ENCODE measurements around the gene EPHA3. TPM values are rescaled to one million over a fixed set of nuclear protein-coding genes. Genes with fewer than 3 reads are reported as not detected.

Gene EPHA3
- polyA plus RNA-seq, 1 donor from 2014 or later: 33.0 TPM

DNA sequence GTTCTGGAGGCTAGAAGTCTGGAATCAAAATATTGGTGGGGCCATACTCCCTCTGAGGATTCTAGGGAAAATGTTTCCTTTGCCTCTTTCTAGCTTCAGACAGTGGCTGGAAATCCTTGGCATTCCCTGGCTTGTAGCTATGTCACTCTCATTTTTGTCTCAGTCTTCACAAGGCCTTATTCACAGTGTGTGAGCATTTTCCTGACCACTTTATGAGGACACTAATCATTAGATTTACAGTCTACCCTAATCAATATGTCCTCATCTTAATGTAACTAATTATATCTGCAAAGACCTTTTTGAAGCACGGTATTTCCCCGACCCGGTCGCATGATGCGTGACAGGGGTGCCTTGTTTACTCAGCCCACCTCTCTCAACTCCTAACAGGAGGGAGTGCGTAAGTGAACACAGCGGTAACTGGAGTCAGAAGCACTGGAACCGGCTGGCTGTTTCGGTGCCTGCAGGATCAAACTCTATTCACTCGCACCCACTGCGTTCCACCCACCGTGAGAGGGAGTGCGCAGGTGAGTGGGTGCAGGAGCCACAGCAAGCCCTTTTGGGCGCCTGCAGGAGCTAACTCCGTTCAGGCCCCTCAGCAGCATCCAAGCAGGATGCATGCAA lies 155.0 kb downstream of the EPHA3 start:
- H3K9me2 ChIP-seq (ENCODE audit: insufficient read depth, low read length): no peaks in the 10 kb centered on the region
- TF ChIP-seq RAD21 (conservative IDR thresholded peaks at IDR 0.05): no peak
- no peak for TF ChIP-seq CTCF (IDR thresholded peaks at IDR 0.05; ENCODE audit: poor library complexity, severe bottlenecking)
- TF ChIP-seq EZH2 (IDR thresholded peaks at IDR 0.05; ENCODE audit: borderline replicate concordance, insufficient read depth, low read length, poor library complexity, severe bottlenecking): no peak
- TF ChIP-seq, protein P1, sequence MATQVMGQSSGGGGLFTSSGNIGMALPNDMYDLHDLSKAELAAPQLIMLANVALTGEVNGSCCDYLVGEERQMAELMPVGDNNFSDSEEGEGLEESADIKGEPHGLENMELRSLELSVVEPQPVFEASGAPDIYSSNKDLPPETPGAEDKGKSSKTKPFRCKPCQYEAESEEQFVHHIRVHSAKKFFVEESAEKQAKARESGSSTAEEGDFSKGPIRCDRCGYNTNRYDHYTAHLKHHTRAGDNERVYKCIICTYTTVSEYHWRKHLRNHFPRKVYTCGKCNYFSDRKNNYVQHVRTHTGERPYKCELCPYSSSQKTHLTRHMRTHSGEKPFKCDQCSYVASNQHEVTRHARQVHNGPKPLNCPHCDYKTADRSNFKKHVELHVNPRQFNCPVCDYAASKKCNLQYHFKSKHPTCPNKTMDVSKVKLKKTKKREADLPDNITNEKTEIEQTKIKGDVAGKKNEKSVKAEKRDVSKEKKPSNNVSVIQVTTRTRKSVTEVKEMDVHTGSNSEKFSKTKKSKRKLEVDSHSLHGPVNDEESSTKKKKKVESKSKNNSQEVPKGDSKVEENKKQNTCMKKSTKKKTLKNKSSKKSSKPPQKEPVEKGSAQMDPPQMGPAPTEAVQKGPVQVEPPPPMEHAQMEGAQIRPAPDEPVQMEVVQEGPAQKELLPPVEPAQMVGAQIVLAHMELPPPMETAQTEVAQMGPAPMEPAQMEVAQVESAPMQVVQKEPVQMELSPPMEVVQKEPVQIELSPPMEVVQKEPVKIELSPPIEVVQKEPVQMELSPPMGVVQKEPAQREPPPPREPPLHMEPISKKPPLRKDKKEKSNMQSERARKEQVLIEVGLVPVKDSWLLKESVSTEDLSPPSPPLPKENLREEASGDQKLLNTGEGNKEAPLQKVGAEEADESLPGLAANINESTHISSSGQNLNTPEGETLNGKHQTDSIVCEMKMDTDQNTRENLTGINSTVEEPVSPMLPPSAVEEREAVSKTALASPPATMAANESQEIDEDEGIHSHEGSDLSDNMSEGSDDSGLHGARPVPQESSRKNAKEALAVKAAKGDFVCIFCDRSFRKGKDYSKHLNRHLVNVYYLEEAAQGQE (IDR thresholded peaks at IDR 0.05; ENCODE audit: borderline replicate concordance): no peak
- TF ChIP-seq TAF1 (IDR thresholded peaks at IDR 0.05; ENCODE audit: low read depth): no peak
- no peak for TF ChIP-seq MXI1 (conservative IDR thresholded peaks at IDR 0.05; ENCODE audit: poor library complexity, severe bottlenecking)
- TF ChIP-seq EP300 (conservative IDR thresholded peaks at IDR 0.05; ENCODE audit: poor library complexity, severe bottlenecking): no peak
- no peak for TF ChIP-seq POLR2AphosphoS5 (IDR thresholded peaks at IDR 0.05)
- no peak for TF ChIP-seq SMC3 (conservative IDR thresholded peaks at IDR 0.05; ENCODE audit: poor library complexity)

DNA sequence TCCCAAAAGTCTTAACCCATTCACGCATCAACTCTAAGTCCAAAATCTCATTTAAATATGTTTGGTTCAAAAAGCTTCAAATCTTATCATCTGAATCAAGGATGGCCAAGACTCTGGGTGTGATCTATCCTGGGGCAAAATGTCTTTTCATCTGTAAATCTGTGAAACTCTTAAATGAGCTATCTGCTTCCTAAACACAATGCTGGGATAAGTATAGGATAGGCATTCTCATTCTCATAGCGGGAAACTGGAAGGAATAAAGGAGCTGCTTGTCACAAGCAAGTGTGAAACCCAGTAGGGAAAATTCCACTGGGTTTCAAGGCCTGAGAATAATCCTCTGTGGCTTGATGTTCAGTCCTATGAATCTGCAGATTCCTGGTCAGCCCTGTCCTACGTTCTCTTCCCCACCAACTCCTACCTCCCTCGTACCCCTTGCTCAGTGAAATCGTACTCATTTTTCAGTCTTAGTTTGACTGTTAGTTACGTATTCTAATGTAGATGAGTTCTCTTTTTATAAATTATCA lies 156.7 kb downstream of the EPHA3 start:
- Histone ChIP-seq H3K36me3 (ENCODE audit: insufficient read depth, low read length) (no peaks in the 10 kb centered on the region), H3F3A (ENCODE audit: insufficient read depth, low read length, poor library complexity, severe bottlenecking) (no peaks in the 10 kb centered on the region), H3K9me3 (ENCODE audit: low read length) (no peaks in the 10 kb centered on the region), H3K4me2 (ENCODE audit: low read length) (no peak overlapping the region), H4K20me1 (ENCODE audit: insufficient read depth) (no peaks in the 10 kb centered on the region), H2AFZ (ENCODE audit: low read depth, low read length) (no peak overlapping the region), H3K9me2 (ENCODE audit: insufficient read depth, low read length) (no peaks in the 10 kb centered on the region), H3K27me3 (ENCODE audit: insufficient read depth, low read depth, low read length) (no peaks in the 10 kb centered on the region), H3K9ac (ENCODE audit: low read length) (no peak overlapping the region), H3K79me2 (replicated peaks; ENCODE audit: insufficient read depth, low read length) (no peaks in the 10 kb centered on the region), H3K4me3 (ENCODE audit: low read length) (no peak overlapping the region), H3K27ac (ENCODE audit: low read length) (no peak overlapping the region)
- TF ChIP-seq CTCF (IDR thresholded peaks at IDR 0.05; ENCODE audit: poor library complexity, severe bottlenecking) (no peak), RAD21 (conservative IDR thresholded peaks at IDR 0.05) (no peak), MXI1 (conservative IDR thresholded peaks at IDR 0.05; ENCODE audit: poor library complexity, severe bottlenecking) (no peak), TAF1 (IDR thresholded peaks at IDR 0.05; ENCODE audit: low read depth) (no peak), SMC3 (conservative IDR thresholded peaks at IDR 0.05; ENCODE audit: poor library complexity) (no peak), EP300 (conservative IDR thresholded peaks at IDR 0.05; ENCODE audit: poor library complexity, severe bottlenecking) (no peak), POLR2AphosphoS5 (IDR thresholded peaks at IDR 0.05) (no peak), EZH2 (IDR thresholded peaks at IDR 0.05; ENCODE audit: borderline replicate concordance, insufficient read depth, low read length, poor library complexity, severe bottlenecking) (no peak)
- TF ChIP-seq, protein P1 (IDR thresholded peaks at IDR 0.05; ENCODE audit: borderline replicate concordance): no peak

More for the DNA sequence above, 155.0 kb downstream of the EPHA3 start:
- Histone ChIP-seq H3F3A (ENCODE audit: insufficient read depth, low read length, poor library complexity, severe bottlenecking) (no peaks in the 10 kb centered on the region), H3K4me3 (ENCODE audit: low read length) (no peak overlapping the region), H3K9ac (ENCODE audit: low read length) (no peak overlapping the region), H3K27me3 (ENCODE audit: insufficient read depth, low read depth, low read length) (no peaks in the 10 kb centered on the region), H3K4me2 (ENCODE audit: low read length) (no peak overlapping the region), H2AFZ (ENCODE audit: low read depth, low read length) (no peak overlapping the region), H3K9me3 (ENCODE audit: low read length) (no peaks in the 10 kb centered on the region), H4K20me1 (ENCODE audit: insufficient read depth) (no peaks in the 10 kb centered on the region), H3K36me3 (ENCODE audit: insufficient read depth, low read length) (no peaks in the 10 kb centered on the region), H3K79me2 (replicated peaks; ENCODE audit: insufficient read depth, low read length) (no peaks in the 10 kb centered on the region), H3K27ac (ENCODE audit: low read length) (no peak overlapping the region)
